Osteocyte (in vitro differentiated cells): ENCODE data around the gene N4BP3. TPM values are rescaled to one million over a fixed set of nuclear protein-coding genes. Genes with fewer than 3 reads are reported as not detected.

ENCODE experiments used
- DNase-seq: peaks from one replicate; pipeline ENCODE4 v3.0.0; 2021; ENCODE audit warnings: mixed read lengths; ENCODE audit not compliant: unreplicated experiment; ENCODE audit errors: extremely low spot score
- H3K27ac Mint-ChIP-seq: one replicate; pipeline ENCODE4 v1.8.0; 2021; ENCODE audit warnings: mild to moderate bottlenecking, mixed read lengths; ENCODE audit not compliant: unreplicated experiment
- H3K27me3 Mint-ChIP-seq: one replicate; pipeline ENCODE4 v1.8.0; 2021; ENCODE audit warnings: mixed read lengths; ENCODE audit not compliant: unreplicated experiment
- H3K36me3 Mint-ChIP-seq: one replicate; pipeline ENCODE4 v1.8.0; 2021; ENCODE audit warnings: mixed read lengths; ENCODE audit not compliant: unreplicated experiment
- H3K4me1 Mint-ChIP-seq: one replicate; pipeline ENCODE4 v1.8.0; 2021; ENCODE audit warnings: mixed read lengths; ENCODE audit not compliant: unreplicated experiment
- H3K4me3 Mint-ChIP-seq: one replicate; pipeline ENCODE4 v1.8.0; 2021; ENCODE audit warnings: mild to moderate bottlenecking, moderate library complexity, mixed read lengths; ENCODE audit not compliant: unreplicated experiment
- H3K9me3 Mint-ChIP-seq: one replicate; pipeline ENCODE4 v1.8.0; 2021; ENCODE audit warnings: mixed read lengths; ENCODE audit not compliant: unreplicated experiment
- CTCF ChIP-seq: fragments of 200-600 bp; sonication (generic); IDR thresholded peaks from 2 replicates; pipeline ENCODE4 v1.5.0; 2021; ENCODE audit warnings: antibody characterized with exemption, mild to moderate bottlenecking, moderate library complexity
- total RNA-seq: library from RNA; stranded (reverse); gene quantifications from 2 replicates; pipeline ENCODE4 v1.2.1, GENCODE V29; 2021

Gene N4BP3
- total RNA-seq, 1 donor from 2014 or later, result 0.64 TPM

- Mint-ChIP-seq H3K9me3 (no peaks in the 10 kb centered on the region), H3K27me3 (peaks cover 3% of the 10 kb centered on the region), H3K36me3 (no peaks in the 10 kb centered on the region), H3K4me3 (no peak overlapping the region), H3K4me1 (peaks cover 10% of the 10 kb centered on the region), H3K27ac (no peak overlapping the region)
- no peak for TF ChIP-seq CTCF
- DNase-seq, result no peak
Measured at GRCh38 chr5:178108446-178108845, 4.9 kb upstream of the N4BP3 start.

GRCh38 chr5:178108966-178109365 lies 4.4 kb upstream of the N4BP3 start:
- H3K4me1 Mint-ChIP-seq, result peaks cover 10% of the 10 kb centered on the region
- no peaks in the 10 kb centered on the region for H3K9me3 Mint-ChIP-seq
- H3K27ac Mint-ChIP-seq, result no peak overlapping the region
- no peak for TF ChIP-seq CTCF
- peaks cover 3% of the 10 kb centered on the region for H3K27me3 Mint-ChIP-seq
- no peak for DNase-seq
- no peak overlapping the region for H3K4me3 Mint-ChIP-seq
- H3K36me3 Mint-ChIP-seq, result no peaks in the 10 kb centered on the region

GRCh38 chr5:178110511-178110910 lies 2.8 kb upstream of the N4BP3 start:
- H3K9me3 Mint-ChIP-seq, result no peaks in the 10 kb centered on the region
- H3K27ac Mint-ChIP-seq, result no peak overlapping the region
- H3K4me1 Mint-ChIP-seq, result peaks cover 23% of the 10 kb centered on the region
- H3K4me3 Mint-ChIP-seq, result no peak overlapping the region
- no peak for TF ChIP-seq CTCF
- DNase-seq, result no peak
- H3K27me3 Mint-ChIP-seq, result peaks cover 3% of the 10 kb centered on the region
- H3K36me3 Mint-ChIP-seq, result no peaks in the 10 kb centered on the region

- DNase-seq, result no peak
- H3K4me3 Mint-ChIP-seq, result no peak overlapping the region
- H3K27me3 Mint-ChIP-seq, result peaks cover 3% of the 10 kb centered on the region
- H3K27ac Mint-ChIP-seq, result no peak overlapping the region
- peaks cover 30% of the 10 kb centered on the region for H3K4me1 Mint-ChIP-seq
- no peaks in the 10 kb centered on the region for H3K36me3 Mint-ChIP-seq
- TF ChIP-seq CTCF, result no peak
- H3K9me3 Mint-ChIP-seq, result no peaks in the 10 kb centered on the region
Measured at GRCh38 chr5:178111925-178112324, 1.4 kb upstream of the N4BP3 start.

GRCh38 chr5:178112545-178112944 lies 787 bp upstream of the N4BP3 start:
- Mint-ChIP-seq H3K36me3 (no peaks in the 10 kb centered on the region), H3K27ac (no peak overlapping the region), H3K4me3 (peak overlapping the region; percentile 78), H3K9me3 (no peaks in the 10 kb centered on the region), H3K4me1 (peaks cover 30% of the 10 kb centered on the region), H3K27me3 (peaks cover 3% of the 10 kb centered on the region)
- no peak for DNase-seq
- TF ChIP-seq CTCF, result no peak
